ENCODE measurements around the gene SPON2. TPM values are rescaled to one million over a fixed set of nuclear protein-coding genes. Genes with fewer than 3 reads are reported as not detected.

The SPON2 gene
- polyA plus RNA-seq, 4 donors: 12.7 to 61.0 (median 44.3) TPM

DNA sequence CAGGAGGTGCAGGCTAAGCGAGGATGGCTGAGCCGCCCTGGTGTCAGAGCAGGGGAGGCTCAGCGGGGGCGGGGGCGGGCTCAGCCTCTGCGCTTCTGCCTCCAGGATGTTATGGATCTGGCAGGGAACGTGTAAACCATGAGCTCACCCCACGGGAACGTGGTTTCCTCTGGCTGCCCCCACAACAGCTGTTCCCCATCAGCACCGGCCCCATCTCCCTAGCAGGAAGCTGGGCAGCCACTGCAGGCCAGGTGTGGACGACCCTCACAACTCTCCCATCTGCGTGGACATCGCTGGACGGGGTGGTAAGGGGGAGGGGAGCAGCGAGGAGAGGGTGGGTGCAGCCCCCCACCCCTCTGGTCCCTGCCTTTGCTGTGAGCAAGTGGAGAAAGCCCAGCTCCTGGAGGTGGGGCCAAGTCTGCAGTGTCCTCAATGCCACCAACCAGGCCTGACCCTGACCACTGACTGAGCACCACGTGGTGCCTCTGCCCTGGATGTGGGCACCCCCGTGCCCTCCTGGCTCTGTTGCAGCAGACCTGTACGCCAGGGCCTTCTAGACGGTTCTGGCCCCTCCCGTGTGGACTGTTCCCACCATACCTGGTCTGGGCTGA is 28.1 kb upstream of the SPON2 start:
- peak overlapping the region; percentile 59 to 89 (median 73) for H3K27ac ChIP-seq (ENCODE audit: low read depth in 1 of 3, low read length in 2 of 3)
- peaks cover 0 to 3% of the 10 kb centered on the region in 2 donors for H3K9me3 ChIP-seq (ENCODE audit: control insufficient read depth in 2 of 2, insufficient read depth in 1 of 2, low read depth in 1 of 2, low read length in 1 of 2)
- DNase-seq (peak in 1 of 2 donors; percentile 60), FAIRE-seq (no peak)
- WGBS, 3 donors: 32 to 60% (median 49%) methylated on average over 19 to 20 of the region's 20 CpGs
- peak overlapping the region in 2 of 3 donors; percentile 0 to 47 for H3K4me3 ChIP-seq (ENCODE audit: low read depth in 1 of 3, low read length in 3 of 3)
- peaks cover 5 to 42% (median 15%) of the 10 kb centered on the region in 3 donors for H3K4me1 ChIP-seq (ENCODE audit: control insufficient read depth in 3 of 3, insufficient read depth in 2 of 3, low read depth in 1 of 3, low read length in 2 of 3)
- peaks cover 0 to 46% (median 0%) of the 10 kb centered on the region in 3 donors for H3K36me3 ChIP-seq (ENCODE audit: control insufficient read depth in 3 of 3, insufficient read depth in 2 of 3, low read depth in 1 of 3, low read length in 3 of 3)
- H3K27me3 ChIP-seq (ENCODE audit: control insufficient read depth in 3 of 3, insufficient read depth in 3 of 3, low read length in 3 of 3): no peaks in the 10 kb centered on the region

DNA sequence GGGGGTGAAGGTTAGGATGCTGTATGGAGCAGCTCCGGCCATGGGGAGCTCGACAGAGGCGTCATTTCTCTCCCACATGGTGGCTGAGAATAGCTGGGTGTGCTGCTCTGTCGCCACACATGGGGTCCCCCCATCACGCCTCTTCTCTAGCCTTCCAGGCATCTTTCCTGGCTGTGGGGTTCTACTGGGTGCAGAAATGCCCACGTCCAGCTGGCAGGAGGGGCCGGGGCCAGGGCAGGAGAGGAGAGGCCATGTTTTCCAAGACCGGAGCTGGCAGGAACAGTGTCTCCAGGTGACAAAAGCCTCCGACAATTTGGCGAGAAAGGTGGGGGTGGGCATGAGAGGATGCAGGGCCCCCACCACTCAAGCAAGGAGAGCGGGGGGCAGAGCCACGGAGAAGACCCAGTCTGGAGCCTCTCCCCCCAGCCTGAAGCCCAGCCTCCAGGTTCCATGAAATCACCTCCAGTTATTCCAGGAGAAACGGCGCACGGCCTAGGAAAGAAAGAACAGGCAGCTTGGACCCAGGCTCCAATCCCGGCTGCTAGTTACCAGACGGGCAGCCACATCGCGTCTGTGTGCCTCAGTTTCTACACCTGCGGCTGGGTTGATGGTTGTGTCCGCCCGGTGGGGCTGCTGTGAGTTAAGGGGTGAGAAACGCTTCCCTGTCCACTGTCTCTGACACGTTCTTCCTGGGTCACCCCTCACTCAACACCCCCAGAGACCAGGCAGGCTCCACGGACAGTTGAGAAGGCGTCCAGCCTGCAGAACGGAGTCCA is 27.4 kb upstream of the SPON2 start:
- DNase-seq: no peak
- WGBS, 3 donors: 76 to 87% (median 81%) methylated on average over 27 of the region's 27 CpGs
- peaks cover 0 to 43% (median 0%) of the 10 kb centered on the region in 3 donors for H3K36me3 ChIP-seq (ENCODE audit: control insufficient read depth in 3 of 3, insufficient read depth in 2 of 3, low read depth in 1 of 3, low read length in 3 of 3)
- peak overlapping the region; percentile 59 to 89 (median 73) for H3K27ac ChIP-seq (ENCODE audit: low read depth in 1 of 3, low read length in 2 of 3)
- peaks cover 5 to 35% (median 15%) of the 10 kb centered on the region in 3 donors for H3K4me1 ChIP-seq (ENCODE audit: control insufficient read depth in 3 of 3, insufficient read depth in 2 of 3, low read depth in 1 of 3, low read length in 2 of 3)
- no peaks in the 10 kb centered on the region for H3K27me3 ChIP-seq (ENCODE audit: control insufficient read depth in 3 of 3, insufficient read depth in 3 of 3, low read length in 3 of 3)
- no peak for FAIRE-seq
- H3K4me3 ChIP-seq (ENCODE audit: low read depth in 1 of 3, low read length in 3 of 3): peak overlapping the region in 1 of 3 donors; percentile 47
- peaks cover 0 to 3% of the 10 kb centered on the region in 2 donors for H3K9me3 ChIP-seq (ENCODE audit: control insufficient read depth in 2 of 2, insufficient read depth in 1 of 2, low read depth in 1 of 2, low read length in 1 of 2)

DNA sequence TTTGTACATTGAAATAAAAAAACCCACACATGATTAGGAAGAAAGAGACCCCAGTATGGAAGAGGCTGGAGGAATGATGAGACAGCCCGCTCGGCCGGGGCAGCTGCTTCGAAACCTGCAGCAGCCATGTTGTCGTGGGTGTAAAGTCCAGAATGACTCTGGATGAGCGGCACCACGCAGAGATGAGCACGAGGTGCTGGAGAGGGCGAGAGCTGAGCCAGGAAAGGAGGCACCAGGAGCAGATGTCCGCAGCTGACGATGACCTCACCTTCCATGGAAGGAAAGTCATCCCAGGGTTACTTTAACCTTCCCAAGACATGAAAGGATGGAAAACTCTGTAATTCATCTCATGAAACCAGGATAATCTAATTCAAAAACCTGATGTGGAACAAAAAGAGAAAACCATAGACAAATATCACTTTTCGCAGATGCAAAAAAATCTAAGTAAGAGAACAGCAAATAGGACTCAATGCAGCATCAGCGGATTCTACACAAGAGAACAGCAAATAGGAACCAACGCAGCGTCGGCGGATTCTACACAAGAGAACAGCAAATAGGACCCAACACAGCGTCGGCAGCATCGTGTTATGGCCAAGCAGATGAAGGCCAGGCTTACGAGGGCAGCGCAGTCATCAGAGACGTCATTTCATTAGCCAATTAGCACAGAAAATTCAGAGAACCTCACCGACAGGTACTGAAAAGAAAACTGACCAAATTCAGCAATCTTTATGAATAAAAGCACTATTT is 25.9 kb upstream of the SPON2 start:
- H3K4me3 ChIP-seq (ENCODE audit: low read depth in 1 of 3, low read length in 3 of 3): no peak overlapping the region
- 84 to 87% (median 85%) methylated on average over 24 of the region's 24 CpGs for WGBS, 3 donors
- FAIRE-seq: no peak
- no peak for DNase-seq
- peak overlapping the region in 1 of 3 donors; percentile 47 for H3K27ac ChIP-seq (ENCODE audit: low read depth in 1 of 3, low read length in 2 of 3)
- peaks cover 0 to 37% (median 0%) of the 10 kb centered on the region in 3 donors for H3K36me3 ChIP-seq (ENCODE audit: control insufficient read depth in 3 of 3, insufficient read depth in 2 of 3, low read depth in 1 of 3, low read length in 3 of 3)
- H3K4me1 ChIP-seq (ENCODE audit: control insufficient read depth in 3 of 3, insufficient read depth in 2 of 3, low read depth in 1 of 3, low read length in 2 of 3): peaks cover under 1 to 25% (median 10%) of the 10 kb centered on the region in 3 donors
- H3K9me3 ChIP-seq (ENCODE audit: control insufficient read depth in 2 of 2, insufficient read depth in 1 of 2, low read depth in 1 of 2, low read length in 1 of 2): peaks cover 0 to 3% of the 10 kb centered on the region in 2 donors
- H3K27me3 ChIP-seq (ENCODE audit: control insufficient read depth in 3 of 3, insufficient read depth in 3 of 3, low read length in 3 of 3): no peaks in the 10 kb centered on the region

DNA sequence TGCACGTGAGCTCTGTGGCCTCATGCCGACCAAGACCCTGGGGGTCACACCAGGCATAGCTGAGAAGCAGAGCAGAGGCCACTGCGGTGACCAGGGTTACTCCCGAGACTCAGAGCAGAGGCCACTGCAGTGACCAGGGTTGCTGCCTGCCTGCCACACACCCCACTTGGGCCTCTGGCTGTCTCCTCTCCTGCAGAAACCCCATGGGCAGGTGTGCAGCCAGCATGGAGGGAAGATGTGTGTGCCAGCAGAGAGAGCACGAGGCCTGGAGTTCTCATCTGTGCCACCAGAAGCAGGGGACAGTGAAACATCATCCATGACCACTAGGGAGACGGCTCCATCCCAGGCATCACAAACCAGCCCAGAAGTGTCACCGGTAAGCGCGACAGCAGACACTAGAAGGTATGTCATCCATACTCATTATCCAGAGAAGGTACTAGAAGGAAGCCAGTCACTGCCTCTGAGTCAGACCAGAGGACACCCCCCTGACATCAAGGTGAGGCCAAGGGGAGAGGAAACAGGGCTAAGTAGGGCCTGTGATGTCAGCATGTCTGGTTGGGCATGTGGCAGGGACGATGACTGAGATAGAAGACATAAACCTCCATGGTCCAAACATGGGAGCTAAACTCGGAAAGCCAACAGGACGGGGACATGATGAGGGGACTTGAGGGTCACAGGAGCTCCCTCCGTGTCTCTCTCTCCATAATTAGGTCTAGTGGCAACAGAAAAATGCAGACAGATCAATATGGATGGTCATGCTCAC is 24.2 kb upstream of the SPON2 start:
- H3K27me3 ChIP-seq (ENCODE audit: control insufficient read depth in 3 of 3, insufficient read depth in 3 of 3, low read length in 3 of 3): no peaks in the 10 kb centered on the region
- H3K27ac ChIP-seq (ENCODE audit: low read depth in 1 of 3, low read length in 2 of 3): no peak overlapping the region
- peaks cover 0 to 26% (median 0%) of the 10 kb centered on the region in 3 donors for H3K36me3 ChIP-seq (ENCODE audit: control insufficient read depth in 3 of 3, insufficient read depth in 2 of 3, low read depth in 1 of 3, low read length in 3 of 3)
- no peak overlapping the region for H3K4me3 ChIP-seq (ENCODE audit: low read depth in 1 of 3, low read length in 3 of 3)
- 84 to 86% (median 85%) methylated on average over 13 of the region's 13 CpGs for WGBS, 3 donors
- FAIRE-seq (no peak), DNase-seq (no peak)
- H3K9me3 ChIP-seq (ENCODE audit: control insufficient read depth in 2 of 2, insufficient read depth in 1 of 2, low read depth in 1 of 2, low read length in 1 of 2): no peaks in the 10 kb centered on the region
- H3K4me1 ChIP-seq (ENCODE audit: control insufficient read depth in 3 of 3, insufficient read depth in 2 of 3, low read depth in 1 of 3, low read length in 2 of 3): peaks cover 0 to 28% (median 5%) of the 10 kb centered on the region in 3 donors

DNA sequence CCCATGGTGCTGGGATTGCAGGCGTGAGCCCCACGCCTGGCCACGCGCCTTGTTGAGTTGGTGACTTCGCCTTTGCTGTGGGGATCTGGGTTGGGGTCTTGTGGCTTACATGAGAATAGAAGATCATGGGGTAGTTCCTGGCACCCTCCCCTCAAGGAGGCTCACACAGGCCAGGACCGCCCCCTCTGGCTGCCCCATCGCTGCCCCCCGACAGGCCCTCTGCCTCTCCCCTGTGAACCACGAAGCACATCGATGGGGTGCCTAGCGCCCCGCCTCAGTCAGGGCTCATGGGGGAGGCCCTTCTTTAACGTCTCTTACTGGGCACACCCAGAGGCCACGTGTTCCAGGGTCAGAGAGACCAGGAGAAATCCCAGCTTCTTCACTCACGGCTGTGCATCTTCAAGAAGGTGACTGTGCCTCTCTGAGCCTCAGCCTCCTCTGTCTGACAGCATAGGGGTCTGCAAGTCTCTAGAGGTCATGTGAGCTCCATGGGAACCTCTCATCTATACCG is 23.6 kb upstream of the SPON2 start:
- FAIRE-seq: no peak
- DNase-seq: no peak
- Histone ChIP-seq H3K4me1 (ENCODE audit: control insufficient read depth in 3 of 3, insufficient read depth in 2 of 3, low read depth in 1 of 3, low read length in 2 of 3) (peaks cover 0 to 24% (median 6%) of the 10 kb centered on the region in 3 donors), H3K27me3 (ENCODE audit: control insufficient read depth in 3 of 3, insufficient read depth in 3 of 3, low read length in 3 of 3) (no peaks in the 10 kb centered on the region), H3K9me3 (ENCODE audit: control insufficient read depth in 2 of 2, insufficient read depth in 1 of 2, low read depth in 1 of 2, low read length in 1 of 2) (no peaks in the 10 kb centered on the region), H3K27ac (ENCODE audit: low read depth in 1 of 3, low read length in 2 of 3) (peak overlapping the region in 1 of 3 donors; percentile 11), H3K4me3 (ENCODE audit: low read depth in 1 of 3, low read length in 3 of 3) (no peak overlapping the region), H3K36me3 (ENCODE audit: control insufficient read depth in 3 of 3, insufficient read depth in 2 of 3, low read depth in 1 of 3, low read length in 3 of 3) (peaks cover 0 to 21% (median 0%) of the 10 kb centered on the region in 3 donors)
- WGBS, 3 donors: 85 to 88% (median 85%) methylated on average over 12 to 16 of the region's 16 CpGs

DNA sequence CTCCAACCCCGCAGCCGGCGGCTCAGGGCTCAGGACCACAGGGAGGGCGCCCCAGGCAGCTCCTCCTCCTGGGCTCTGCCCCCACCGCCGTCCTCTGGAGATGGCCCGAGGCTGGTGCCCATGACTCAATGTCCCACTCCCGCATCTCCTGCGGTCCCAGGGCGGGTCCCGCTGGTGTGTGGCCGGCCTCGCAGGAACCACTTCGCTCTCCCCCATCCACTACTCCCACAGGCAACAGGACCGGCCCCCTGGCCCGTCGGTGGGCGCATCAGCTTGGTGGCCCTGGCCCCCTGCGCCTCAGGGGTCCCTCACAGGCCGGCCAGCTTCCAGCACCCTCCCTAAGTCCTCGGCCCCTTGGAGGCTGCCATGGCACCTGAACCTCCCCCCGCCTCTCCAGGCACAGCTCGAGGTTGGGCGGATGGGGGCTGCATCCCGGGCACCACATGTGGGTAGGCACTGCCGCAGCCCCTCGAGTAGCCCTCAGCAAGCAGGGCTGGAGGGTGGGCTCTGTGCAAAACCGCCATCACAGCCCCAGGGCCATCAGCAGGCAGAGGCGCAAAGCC is 22.8 kb upstream of the SPON2 start:
- DNase-seq (no peak), FAIRE-seq (no peak)
- Histone ChIP-seq H3K27ac (ENCODE audit: low read depth in 1 of 3, low read length in 2 of 3) (peak overlapping the region in 1 of 3 donors; percentile 60), H3K4me1 (ENCODE audit: control insufficient read depth in 3 of 3, insufficient read depth in 2 of 3, low read depth in 1 of 3, low read length in 2 of 3) (peaks cover 0 to 19% (median 6%) of the 10 kb centered on the region in 3 donors), H3K27me3 (ENCODE audit: control insufficient read depth in 3 of 3, insufficient read depth in 3 of 3, low read length in 3 of 3) (no peaks in the 10 kb centered on the region), H3K4me3 (ENCODE audit: low read depth in 1 of 3, low read length in 3 of 3) (no peak overlapping the region), H3K36me3 (ENCODE audit: control insufficient read depth in 3 of 3, insufficient read depth in 2 of 3, low read depth in 1 of 3, low read length in 3 of 3) (peaks cover 0 to 20% (median 0%) of the 10 kb centered on the region in 3 donors), H3K9me3 (ENCODE audit: control insufficient read depth in 2 of 2, insufficient read depth in 1 of 2, low read depth in 1 of 2, low read length in 1 of 2) (no peaks in the 10 kb centered on the region)
- 86 to 90% (median 87%) methylated on average over 22 to 29 of the region's 29 CpGs for WGBS, 3 donors

DNA sequence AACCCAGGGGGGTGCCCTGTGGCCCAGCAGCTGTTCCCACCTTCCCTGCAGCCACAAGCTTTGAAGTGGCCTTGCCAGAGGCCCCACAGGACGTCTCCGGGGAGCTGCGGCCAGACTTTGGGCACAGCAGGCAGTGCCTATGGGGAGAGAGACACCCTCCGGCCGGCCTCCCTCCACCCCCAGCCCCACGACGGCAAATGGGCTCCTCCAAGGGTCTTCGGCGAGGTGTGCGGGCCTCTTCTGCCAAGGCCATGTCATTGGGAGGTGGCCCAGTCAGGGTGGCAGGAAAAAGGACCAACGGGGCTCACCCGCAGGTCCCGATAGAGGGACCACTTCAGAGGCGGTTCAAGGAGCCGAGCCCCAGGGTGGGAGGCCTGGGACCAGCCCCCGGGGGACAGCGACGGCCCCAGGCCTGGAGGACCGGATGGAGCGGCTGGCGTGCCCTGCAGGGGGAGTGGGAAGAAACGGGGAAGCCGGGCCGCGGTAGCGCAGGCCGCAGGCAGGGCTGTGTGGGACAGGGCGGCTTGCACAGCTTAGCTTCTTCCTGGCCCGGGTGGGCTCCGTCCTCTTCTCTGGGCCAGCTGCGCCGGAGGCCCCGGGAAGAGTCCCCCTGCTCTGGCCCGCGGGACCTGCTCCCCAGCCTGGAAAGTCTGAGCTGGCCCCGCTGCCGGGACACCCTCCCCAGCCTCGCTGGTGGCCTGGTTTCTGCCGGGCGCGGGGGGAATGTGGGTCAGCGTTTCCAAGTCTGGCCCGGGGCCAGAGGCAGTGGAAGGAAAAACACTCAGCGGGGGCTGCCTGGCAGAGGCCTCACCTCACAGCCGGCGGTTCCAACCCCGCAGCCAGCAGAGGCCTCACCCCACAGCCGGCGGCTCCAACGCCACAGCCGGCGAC is 21.9 kb upstream of the SPON2 start:
- Histone ChIP-seq H3K36me3 (ENCODE audit: control insufficient read depth in 3 of 3, insufficient read depth in 2 of 3, low read depth in 1 of 3, low read length in 3 of 3) (peaks cover 0 to 17% (median 0%) of the 10 kb centered on the region in 3 donors), H3K4me1 (ENCODE audit: control insufficient read depth in 3 of 3, insufficient read depth in 2 of 3, low read depth in 1 of 3, low read length in 2 of 3) (peaks cover 0 to 16% (median 6%) of the 10 kb centered on the region in 3 donors), H3K27me3 (ENCODE audit: control insufficient read depth in 3 of 3, insufficient read depth in 3 of 3, low read length in 3 of 3) (no peaks in the 10 kb centered on the region), H3K4me3 (ENCODE audit: low read depth in 1 of 3, low read length in 3 of 3) (no peak overlapping the region), H3K9me3 (ENCODE audit: control insufficient read depth in 2 of 2, insufficient read depth in 1 of 2, low read depth in 1 of 2, low read length in 1 of 2) (no peaks in the 10 kb centered on the region), H3K27ac (ENCODE audit: low read depth in 1 of 3, low read length in 2 of 3) (peak overlapping the region; percentile 15 to 83 (median 42))
- no peak for FAIRE-seq
- no peak for DNase-seq
- 69 to 86% (median 83%) methylated on average over 41 to 52 of the region's 52 CpGs for WGBS, 3 donors

Measured in small intestine (tissue), 7 donors.